GM12892 (cell line): ENCODE results near the gene CD276.

Experiments
- POLR2A ChIP-seq: IDR thresholded peaks from 2 replicates; pipeline ENCODE4 v1.6.1; 2011; ENCODE audit warnings: low read depth, low read length, control low read depth
- POLR2AphosphoS5 ChIP-seq: IDR thresholded peaks from 2 replicates; pipeline ENCODE4 v1.6.1; 2011; ENCODE audit warnings: low read depth, low read length, control low read depth

- no peak for TF ChIP-seq POLR2AphosphoS5
- no peak for TF ChIP-seq POLR2A
Measured at GRCh38 chr15:73717206-73717605, 33.0 kb downstream of the CD276 start.
